Epithelial cell of prostate (primary cell): ENCODE results near the gene IGFALS.
A peak's percentile ranks its signal among the peaks of the same experiment; 100 is the strongest.

Experiments
- DNase-seq: peaks from one replicate; pipeline ENCODE4 v3.0.0-alpha.2; 2011; ENCODE audit warnings: low read depth, low spot score
- H3K27ac ChIP-seq: fragments of 450-650 bp; 2 replicates; pipeline ENCODE4 v1.5.1; 2017; ENCODE audit warnings: mild to moderate bottlenecking

The IGFALS gene

DNA sequence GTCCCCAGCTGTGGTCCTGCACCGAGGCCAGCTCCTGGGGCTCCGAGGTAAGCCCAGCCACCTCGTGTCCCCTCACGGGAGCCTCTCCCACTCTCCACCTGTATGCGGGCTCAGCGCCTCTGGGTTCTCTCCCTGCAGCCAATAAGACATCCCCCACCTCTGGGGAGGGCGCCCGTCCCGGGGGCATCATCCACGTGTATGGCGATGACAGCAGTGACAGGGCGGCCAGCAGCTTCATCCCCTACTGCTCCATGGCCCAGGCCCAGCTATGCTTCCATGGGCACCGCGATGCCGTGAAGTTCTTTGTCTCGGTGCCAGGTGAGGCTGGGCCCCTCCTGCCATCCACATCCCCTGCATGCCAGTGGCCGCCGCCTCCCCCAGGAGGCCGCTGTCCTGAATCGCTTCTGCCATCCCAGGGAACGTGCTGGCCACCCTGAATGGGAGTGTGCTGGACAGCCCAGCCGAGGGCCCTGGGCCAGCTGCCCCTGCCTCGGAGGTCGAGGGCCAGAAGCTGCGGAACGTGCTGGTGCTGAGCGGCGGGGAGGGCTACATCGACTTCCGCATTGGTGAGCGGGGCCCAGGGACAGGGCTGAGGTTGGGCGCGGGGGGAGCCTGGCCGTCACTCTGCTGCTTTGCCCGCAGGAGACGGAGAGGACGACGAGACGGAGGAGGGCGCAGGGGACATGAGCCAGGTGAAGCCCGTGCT is 25.3 kb downstream of the IGFALS start:
- DNase-seq = no peak
- no peak overlapping the region for H3K27ac ChIP-seq

DNA sequence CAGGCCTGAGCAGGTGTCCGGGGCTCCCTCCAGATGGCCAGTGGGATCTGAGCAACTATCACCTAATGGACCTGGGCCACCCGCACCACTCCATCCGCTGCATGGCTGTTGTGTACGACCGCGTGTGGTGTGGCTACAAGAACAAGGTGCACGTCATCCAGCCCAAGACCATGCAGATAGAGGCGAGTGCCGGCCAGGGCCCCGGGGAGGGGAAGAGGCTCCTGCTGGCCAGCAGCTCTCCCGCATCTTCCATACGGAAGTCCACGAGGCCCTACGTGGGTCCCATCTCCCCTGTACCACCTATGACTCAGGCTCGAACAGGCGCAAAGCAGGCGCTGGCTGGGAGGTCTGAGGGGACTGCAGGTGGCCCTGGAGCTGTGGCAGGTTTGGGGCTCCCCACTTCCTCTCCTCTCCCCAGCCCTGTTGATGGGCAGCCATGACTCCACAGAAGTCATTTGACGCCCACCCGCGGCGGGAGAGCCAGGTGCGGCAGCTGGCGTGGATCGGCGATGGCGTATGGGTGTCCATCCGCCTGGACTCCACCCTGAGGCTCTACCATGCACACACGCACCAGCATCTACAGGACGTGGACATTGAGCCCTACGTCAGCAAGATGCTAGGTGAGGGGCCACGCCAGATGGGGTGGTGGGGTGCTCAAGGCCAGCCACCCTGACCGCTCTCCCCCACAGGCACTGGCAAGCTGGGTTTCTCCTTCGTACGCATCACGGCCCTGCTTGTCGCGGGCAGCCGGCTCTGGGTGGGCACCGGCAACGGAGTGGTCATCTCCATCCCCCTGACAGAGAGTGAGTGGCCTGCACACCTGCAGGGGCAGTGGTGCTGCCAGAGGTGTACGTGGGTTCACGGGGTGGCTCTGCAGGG is 26.1 kb downstream of the IGFALS start:
- H3K27ac ChIP-seq = no peak overlapping the region
- DNase-seq = no peak

DNA sequence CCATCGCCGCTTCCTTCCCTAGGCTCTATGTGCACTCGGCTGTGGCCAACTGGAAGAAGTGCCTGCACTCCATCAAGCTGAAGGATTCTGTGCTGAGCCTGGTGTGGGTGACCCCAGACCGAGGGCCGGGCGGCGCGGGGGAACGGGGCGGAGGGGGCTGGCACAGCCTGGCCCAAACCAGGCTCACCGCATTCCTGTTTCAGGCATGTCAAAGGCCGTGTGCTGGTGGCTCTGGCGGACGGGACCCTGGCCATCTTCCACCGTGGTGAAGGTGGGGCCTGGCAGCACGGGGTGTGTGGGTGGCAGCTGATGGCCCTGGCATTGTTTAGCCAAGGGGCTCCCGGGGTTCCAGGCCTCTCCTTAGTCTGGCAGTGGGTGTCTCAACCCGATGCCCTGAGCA is 26.8 kb downstream of the IGFALS start:
- H3K27ac ChIP-seq = no peak overlapping the region
- DNase-seq = no peak

DNA sequence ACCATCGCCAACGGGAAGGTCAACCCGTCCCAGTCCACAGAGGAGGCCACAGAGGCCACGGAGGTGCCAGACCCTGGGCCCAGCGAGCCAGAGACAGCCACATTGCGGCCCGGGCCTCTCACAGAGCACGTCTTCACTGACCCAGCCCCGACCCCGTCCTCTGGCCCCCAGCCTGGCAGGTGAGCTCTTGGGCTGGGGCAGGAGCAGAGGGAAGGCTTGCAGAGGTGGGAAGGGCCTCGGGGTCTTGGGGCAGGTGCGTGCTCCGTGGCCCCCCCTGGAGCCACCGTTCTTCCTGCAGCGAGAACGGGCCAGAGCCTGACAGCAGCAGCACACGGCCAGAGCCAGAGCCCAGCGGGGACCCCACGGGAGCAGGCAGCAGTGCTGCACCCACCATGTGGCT is 27.3 kb downstream of the IGFALS start:
- DNase-seq = no peak
- H3K27ac ChIP-seq = no peak overlapping the region

DNA sequence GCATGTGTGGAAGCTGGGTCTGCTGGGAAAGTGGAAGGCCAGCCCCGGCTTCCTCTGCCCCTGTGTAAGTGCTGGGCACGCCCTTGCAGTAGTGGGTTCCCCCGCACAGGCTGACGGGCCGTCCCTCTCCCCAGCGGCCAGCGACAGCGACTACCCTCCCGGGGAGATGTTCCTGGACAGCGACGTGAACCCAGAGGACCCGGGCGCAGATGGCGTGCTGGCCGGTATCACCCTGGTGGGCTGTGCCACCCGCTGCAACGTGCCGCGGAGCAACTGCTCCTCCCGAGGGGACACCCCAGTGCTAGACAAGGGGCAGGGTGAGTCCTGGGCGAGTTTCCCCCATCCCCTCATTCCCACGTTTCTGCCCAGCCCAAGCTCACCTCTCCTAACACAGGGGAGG is 27.7 kb downstream of the IGFALS start:
- no peak for DNase-seq
- no peak overlapping the region for H3K27ac ChIP-seq

DNA sequence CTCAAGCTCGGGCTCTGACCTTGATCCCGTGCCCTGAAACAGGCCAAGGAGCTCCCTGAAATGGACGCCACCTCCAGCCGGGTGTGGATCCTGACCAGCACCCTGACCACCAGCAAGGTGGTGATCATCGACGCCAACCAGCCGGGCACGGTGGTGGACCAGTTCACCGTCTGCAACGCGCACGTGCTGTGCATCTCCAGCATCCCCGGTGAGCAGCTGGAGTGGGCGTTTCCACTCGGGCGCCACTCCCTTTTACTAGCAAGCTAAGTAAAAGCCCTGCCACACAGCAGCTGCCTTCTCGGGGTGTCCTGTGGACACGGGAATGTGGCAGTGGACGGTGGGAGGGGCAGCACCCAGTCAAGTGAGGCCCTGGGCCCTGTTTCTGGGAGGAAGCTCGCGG is 28.5 kb downstream of the IGFALS start:
- H3K27ac ChIP-seq = no peak overlapping the region
- DNase-seq = no peak

DNA sequence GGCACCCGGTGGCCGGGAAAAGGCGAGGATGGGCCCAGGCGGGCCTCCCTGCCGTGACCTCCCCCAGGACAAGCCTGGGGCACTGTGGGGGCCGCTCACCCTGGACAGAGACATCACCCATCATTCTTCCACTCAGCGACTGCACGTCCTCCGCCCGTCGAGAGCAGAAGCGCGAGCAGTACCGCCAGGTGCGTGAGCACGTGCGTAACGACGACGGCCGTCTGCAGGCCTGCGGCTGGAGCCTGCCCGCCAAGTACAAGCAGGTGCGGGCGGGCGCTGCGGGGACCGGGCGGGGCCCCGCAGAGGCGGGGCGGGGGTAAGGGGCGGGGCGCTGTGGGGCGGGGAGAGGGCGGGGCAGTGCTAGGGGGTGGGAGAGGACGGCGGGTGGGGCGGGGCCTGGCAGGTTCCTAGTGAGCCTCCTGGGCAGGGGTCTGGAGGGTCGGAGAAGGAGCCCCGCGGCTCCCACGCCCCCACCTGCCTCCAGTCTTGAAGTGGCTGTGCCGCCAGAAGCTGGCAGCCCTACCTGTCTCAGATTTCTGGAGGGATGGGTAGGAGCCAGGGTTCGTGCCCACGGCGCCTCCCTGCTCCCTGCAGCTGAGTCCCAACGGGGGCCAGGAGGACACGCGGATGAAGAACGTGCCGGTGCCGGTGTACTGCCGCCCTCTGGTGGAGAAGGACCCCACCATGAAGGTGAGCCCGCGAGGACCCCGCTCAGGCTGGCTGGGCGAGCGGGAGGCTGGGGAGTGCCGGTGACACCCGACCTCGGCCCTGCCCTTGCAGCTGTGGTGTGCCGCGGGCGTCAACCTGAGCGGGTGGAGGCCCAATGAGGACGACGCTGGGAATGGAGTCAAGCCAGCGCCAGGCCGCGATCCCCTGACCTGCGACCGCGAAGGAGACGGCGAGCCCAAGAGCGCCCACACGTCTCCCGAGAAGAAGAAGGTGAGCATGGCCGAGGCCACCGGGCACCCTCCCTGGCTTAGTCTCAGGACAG is 29.7 kb downstream of the IGFALS start:
- DNase-seq = no peak
- no peak overlapping the region for H3K27ac ChIP-seq

DNA sequence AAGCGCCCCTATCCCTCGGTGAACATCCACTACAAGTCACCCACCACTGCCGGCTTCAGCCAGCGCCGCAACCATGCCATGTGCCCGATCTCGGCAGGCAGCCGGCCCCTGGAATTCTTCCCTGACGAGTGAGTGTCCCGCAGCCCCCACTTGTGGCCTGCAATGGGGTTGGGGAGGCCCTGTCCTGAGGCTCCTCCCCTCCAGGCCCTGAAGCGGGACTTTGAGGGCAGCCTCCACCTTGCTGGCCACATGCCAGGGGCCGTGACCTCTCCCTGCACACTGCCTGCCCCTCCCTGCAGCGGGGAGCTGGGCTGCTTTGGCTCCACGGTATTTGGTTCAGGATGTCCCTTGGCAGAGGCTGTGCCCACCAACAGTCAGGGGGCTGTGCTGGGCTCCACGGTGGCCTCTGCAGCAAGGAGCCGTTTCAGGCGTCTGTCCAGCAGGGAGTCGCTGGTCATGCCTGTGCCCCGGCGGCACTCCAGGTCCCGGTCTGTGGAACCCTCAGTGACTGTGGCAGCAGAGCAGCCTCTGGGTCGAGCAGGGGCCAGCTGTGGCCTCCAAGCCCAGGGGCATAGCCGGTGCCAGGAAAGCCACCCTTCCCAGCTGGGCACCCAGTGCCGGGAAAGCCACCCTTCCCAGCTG is 30.5 kb downstream of the IGFALS start:
- H3K27ac ChIP-seq = no peak overlapping the region
- DNase-seq = no peak

DNA sequence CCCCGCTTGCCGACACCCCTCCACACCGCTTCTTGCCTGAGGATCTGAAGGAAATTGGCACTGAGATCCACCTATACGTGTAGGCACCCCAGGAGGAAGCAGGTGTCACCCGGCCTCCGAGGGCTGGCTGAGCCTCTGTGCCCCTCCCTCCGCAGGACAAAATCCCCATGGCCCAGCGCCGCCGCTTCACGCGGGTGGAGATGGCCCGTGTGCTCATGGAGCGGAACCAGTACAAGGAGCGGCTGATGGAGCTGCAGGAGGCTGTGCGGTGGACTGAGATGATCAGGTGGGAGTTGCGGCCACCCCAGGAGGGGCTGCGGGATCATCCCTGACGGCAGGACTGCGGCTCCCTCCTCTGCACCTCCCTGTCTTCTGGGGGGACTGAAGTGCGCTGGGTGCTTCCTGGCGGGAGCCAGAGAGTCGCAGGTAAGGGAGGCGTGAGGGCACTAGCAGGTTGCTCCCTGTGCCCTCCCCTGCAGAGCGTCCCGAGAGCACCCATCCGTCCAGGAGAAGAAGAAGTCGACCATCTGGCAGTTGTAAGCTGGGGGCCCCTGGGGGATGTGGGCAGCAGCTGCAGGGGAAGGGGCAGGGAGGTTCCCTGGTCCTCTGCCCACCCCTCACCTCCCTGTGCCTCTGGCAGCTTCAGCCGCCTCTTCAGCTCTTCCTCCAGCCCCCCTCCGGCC is 31.2 kb downstream of the IGFALS start:
- no peak for DNase-seq
- H3K27ac ChIP-seq = no peak overlapping the region

DNA sequence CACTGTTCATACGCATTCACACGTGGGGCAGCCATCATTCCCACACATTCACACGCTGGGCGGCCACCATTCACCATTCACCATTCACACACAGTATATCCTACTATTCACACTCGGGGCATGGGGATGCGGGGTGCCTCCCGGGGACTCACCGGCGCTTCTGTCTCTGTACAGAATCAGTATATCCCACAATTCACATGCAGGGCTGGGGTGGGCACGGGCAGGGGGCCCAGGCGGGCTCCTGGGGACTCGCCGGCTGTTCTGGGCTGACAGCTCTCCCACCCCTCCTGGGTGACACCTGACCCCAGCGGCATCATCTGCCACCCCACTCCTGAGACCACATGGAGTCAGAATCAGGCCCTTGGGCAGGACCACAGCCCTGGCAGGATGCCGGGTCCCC is 31.8 kb downstream of the IGFALS start:
- no peak overlapping the region for H3K27ac ChIP-seq
- DNase-seq = no peak

DNA sequence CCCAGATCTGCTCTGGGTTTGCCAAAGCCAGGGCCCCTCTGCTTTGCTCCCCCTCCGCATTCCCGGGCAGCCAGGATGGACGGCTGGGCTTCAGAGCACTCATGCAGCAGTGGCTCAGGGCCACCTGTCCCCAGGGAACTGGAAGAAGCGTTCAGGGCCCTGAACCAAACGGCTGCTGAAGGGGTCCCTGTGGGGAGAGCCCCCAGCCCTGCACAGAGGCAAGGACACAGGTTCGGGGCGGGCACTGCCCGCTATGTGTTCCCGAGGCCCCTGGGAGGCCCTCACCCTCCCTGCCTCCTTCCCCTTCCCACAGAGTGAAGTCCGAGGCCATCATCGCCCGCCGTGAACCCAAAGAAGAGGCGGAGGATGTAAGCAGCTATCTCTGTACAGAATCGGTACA is 32.6 kb downstream of the IGFALS start:
- DNase-seq = no peak

DNA sequence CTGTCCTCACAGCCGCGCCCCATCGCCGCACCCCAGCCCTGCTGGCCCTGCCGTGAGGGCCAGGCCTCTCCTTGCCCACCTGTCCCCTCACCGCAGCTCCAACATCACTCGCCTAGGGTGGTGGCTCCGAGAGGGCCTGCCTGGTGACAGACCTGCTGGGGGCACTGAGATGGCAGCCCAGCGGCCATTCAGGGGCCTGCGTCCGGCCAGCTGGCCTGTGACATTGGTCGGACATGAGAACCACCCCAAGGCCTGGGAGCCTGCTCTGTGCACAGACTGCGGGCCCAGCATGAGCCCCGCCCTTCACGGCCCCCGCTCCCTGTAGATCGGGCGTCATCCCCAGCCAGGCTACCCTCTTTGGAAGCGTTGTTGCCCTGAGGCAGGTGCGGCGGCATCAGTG is 34.0 kb downstream of the IGFALS start:
- H3K27ac ChIP-seq = no peak overlapping the region
- DNase-seq = no peak

More for the DNA sequence above, 32.6 kb downstream of the IGFALS start:
- H3K27ac ChIP-seq = no peak overlapping the region

DNA sequence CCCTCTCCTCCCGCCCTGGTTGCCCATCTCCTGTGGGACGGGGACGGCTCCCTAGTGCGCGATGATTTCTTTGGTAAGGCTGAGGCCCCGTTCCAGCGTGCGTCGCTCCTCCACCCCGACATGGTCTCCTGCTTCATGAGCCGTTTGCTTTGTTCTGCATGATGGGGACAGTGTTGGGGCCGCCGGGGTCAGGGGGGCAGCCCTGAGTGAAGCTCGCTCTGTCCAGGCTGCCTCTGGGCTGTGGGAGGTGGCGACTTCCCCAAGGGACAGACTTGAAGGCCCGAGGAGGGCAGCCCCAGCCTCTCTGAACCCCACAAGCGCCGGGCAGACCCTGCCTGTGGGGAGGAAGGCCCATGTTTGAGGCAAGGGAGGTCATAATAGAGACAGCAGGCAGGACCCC is 34.6 kb downstream of the IGFALS start:
- DNase-seq = no peak
- H3K27ac ChIP-seq = no peak overlapping the region

DNA sequence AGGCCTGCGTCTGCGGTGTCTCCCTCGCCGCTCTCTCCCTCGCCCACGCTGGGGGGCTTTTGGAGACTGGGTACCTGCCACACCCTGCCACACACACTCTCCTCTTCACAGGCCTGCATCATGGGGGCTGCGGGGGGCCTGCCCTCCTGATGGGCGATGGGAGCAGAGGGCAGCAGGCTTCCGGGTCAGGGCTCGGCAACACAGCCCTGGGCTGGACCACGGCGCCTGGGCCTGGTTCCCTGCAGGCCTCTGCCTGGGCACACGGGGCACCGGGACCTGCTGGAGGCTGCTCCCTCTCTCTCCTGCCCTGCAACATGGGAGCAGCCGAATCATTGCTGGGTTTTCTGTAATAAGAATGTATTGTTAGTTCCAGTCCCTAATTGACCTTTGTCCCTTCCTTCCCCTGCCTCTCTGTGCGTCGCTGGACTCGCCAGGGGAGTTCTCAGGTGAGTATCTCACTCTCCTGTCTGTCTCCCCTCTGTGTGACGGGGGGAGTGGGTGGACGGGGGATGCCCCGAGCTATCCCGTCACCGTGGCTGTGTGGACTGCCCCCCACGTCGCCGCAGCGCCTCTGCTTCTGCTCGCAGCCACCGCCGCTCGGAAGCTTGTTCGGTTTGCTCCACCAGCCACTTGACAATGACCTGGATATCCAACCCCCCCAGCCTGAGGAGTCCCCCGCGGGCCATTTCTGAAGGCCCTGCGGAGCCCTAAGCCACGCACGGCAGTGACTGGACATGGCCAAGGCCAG is 35.6 kb downstream of the IGFALS start:
- no peak for DNase-seq

DNA sequence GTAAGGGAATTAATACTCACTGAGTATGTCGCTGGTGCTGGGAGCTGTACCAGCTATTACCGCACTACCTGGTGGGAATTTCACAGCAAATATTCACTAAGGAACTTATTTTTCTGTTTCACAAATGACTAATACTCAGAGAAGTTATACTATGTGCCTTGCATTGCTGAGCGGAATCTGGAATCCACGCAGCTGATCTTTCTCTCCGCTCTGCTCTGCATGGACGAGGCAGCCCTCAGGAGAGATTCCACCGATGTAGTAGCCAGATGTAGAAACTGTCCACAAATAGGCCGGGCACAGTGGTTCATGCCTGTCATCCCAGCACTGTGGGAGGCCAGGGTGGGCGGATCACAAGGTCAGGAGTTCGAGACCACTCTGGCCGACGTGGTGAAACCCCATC is 39.3 kb downstream of the IGFALS start:
- H3K27ac ChIP-seq = peak overlapping the region; percentile 45
- no peak for DNase-seq

More for the DNA sequence above, 35.6 kb downstream of the IGFALS start:
- H3K27ac ChIP-seq = no peak overlapping the region

DNA sequence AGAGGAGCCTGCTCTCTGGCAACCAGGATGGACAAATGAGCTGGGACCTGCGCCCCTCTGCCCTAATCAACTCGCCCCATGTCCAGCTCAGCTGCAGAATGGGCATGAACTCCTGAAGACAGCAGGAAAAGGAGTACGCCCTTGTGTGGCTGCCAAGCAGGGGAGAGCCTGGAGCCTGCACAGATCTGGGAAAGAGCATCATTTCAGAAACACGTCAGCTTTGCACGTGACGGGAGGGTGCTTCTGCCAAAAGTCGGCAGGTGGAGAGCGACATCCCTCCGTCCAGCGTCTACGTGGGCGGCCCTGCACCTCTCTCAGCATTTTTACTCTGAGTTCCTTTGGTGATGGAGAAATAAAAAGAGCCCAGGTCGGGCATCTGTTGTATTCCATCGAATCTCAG is 40.7 kb downstream of the IGFALS start:
- DNase-seq = no peak
- no peak overlapping the region for H3K27ac ChIP-seq

DNA sequence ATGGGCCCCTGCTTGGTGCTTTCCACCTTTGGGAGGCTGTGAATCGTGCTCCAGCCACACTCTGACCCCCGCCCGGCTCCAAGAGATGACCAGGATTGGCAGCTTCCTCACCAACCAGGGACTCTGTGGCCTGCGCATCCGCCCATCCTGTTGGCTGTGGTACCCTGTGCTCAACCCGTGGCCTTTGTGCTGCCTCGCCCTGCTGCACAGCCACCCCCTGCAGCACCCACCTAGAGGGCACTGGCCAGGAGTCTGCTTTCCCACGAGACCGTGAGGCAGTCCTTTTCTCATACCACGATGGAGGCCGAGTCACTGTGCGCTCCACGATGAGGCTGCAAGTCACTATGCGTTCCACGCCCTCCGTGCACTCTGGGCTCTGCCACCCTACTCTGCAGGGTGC is 41.6 kb downstream of the IGFALS start:
- DNase-seq = no peak
- no peak overlapping the region for H3K27ac ChIP-seq

DNA sequence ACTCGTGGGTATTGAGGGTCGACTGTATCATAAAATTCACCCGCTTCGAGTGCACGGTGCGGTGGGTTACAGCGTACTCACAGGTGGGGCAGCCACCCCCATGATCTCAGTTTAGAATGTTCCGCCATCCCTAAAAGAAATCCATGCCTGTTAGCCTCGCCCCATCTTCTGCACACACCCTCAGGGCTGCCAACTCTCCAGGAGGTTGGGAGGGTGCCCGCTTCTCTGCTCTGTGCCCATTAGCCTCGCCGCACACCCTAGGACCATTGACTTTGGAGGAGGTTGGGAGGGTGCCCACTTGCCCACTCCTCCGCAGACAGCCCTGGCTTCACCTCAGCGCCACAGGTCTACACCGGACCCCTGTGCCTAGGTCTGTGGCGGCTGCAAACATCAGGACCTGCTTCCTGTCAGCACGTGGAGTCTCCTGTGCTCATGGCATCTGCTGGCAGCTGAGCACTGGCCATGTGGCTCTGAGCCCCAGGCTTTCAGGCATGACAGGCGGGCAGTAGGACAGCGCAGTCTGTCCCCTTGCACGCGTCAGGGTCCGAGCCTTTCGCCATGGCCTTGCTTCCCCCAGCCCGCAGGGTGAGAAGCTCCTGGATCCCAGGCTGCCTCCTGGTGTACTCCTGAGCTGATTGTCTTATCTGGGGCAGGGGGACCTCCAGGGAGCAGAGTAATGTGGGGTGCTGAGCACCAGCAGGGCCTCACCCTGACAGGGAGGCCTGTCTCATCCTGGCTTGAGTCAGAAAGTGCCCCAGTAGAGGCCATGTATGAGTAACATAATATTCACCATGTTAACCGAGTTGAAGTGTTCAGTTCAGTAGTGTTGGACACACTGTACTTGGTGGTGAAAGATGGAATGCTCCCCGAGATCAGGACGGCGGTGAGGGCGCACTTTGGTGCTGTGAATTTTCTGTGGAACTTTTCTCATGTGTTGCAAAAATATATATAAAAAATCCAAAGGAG is 44.1 kb downstream of the IGFALS start:
- DNase-seq = no peak
- no peak overlapping the region for H3K27ac ChIP-seq
